Measurements from ENCODE around the gene SRP19. TPM values are rescaled to one million over a fixed set of nuclear protein-coding genes. Genes with fewer than 3 reads are reported as not detected.
"Not testable (repeated sequence)": the region's sequence is repeated elsewhere in the genome, so short reads cannot be mapped to it uniquely, and the experiment has no call there.

SRP19 gene
- total and polyA plus RNA-seq, 10 of the 15 experiments (the other 5 are each of a cell fraction or from before 2014, with no cell fraction given), result 43.4 to 379 (median 156) TPM

GRCh38 chr5:112886975-112887374, 25.9 kb downstream of the SRP19 start (continued):
- TF ChIP-seq CTCF (IDR thresholded peaks at IDR 0.05 in 2 of 3, conservative IDR thresholded peaks at IDR 0.05 in 1 of 3; ENCODE audit: control insufficient read depth in 2 of 3, extremely low read depth in 1 of 3, insufficient read depth in 1 of 3, low read depth in 3 of 3, low read length in 3 of 3) (no peak), ZNF592 (IDR thresholded peaks at IDR 0.05) (no peak), SMC3 (IDR thresholded peaks at IDR 0.05; ENCODE audit: borderline replicate concordance, low read length) (no peak), SPI1 (IDR thresholded peaks at IDR 0.05; ENCODE audit: borderline replicate concordance, insufficient read depth, low read depth, low read length) (no peak)

GRCh38 chr5:112892066-112892465, 31.0 kb downstream of the SRP19 start:
- SMC1A ChIA-PET (ENCODE audit: uncharacterized antibody, unreplicated experiment), result interaction anchor here (0.9 to 1.1 kb wide), 2 partner anchors 15 to 31 kb away, joined by 3 to 4 read pairs; no protein-coding TSS in a partner anchor
- H3K4me1 ChIP-seq (ENCODE audit: control insufficient read depth, insufficient read depth, low read length); FAIRE-seq; H3K4me2 ChIP-seq (ENCODE audit: control insufficient read depth, insufficient read depth); H3K9ac ChIP-seq (ENCODE audit: control insufficient read depth, insufficient read depth, low read length); RAD21 ChIA-PET (ENCODE audit: unreplicated experiment); intact Hi-C loops (cut with micrococcal nuclease; ENCODE audit: unreplicated experiment); in situ Hi-C loops (cut with MboI); H3K27ac ChIP-seq (ENCODE audit: control insufficient read depth, insufficient read depth); H3K79me2 ChIP-seq (ENCODE audit: control insufficient read depth, insufficient read depth, low read length); H2AFZ ChIP-seq (ENCODE audit: control insufficient read depth, low read depth, low read length); CTCF ChIA-PET; H3K4me3 ChIP-seq; DNase-seq (ENCODE audit: low read depth, low spot score); ATAC-seq; H3K27me3 ChIP-seq (replicated peaks in 1 of 2; ENCODE audit: control insufficient read depth in 2 of 2, insufficient read depth in 2 of 2, low read length in 1 of 2); POLR2A ChIA-PET; H3K9me3 ChIP-seq (replicated peaks; ENCODE audit: control insufficient read depth, insufficient read depth, low read length); H4K20me1 ChIP-seq (ENCODE audit: control insufficient read depth, insufficient read depth): not testable (repeated sequence)
- WGBS (ENCODE audit: insufficient coverage, insufficient replicate concordance, low lambda C conversion rate, missing lambda C conversion rate), result 80% methylated on average over 8 of the region's 8 CpGs
- BruUV-seq (replicated peaks), result TSS peak; percentile 59
- H3K36me3 ChIP-seq (ENCODE audit: control insufficient read depth in 2 of 2, insufficient read depth in 2 of 2, low read length in 1 of 2), result peaks cover 3 to 25% of the 10 kb centered on the region in 2 experiments

All from GM12878 (cell line).